K562 (cell line): ENCODE results near the gene MEPE. TPM values are rescaled to one million over a fixed set of nuclear protein-coding genes. Genes with fewer than 3 reads are reported as not detected.

Experiments used
- ATAC-seq: fragments of 200-7000 bp; cut with Tn5 transposase; 3 replicates; pipeline ENCODE4 v1.9.1; 2020; ENCODE audit warnings: moderate library complexity
- BruUV-seq: library from RNA; stranded (reverse); fragments of 400-500 nt; replicated peaks from 2 replicates; lab custom pipeline; 2021; lab: Mats Ljungman, UMichigan
- CTCF ChIA-PET: fragments of 300-600 bp; formaldehyde crosslinking; extraction: SDS; loops from one replicate; lab custom pipeline; 2021; ENCODE audit warnings: low intra/inter-chr PET ratio; lab: Yijun Ruan, JAX
- POLR2A ChIA-PET: fragments of 300-600, 350-650 bp; sonication (Branson Sonifier 250); formaldehyde crosslinking; extraction: SDS; loops from one replicate; lab custom pipeline; 2021; ENCODE audit warnings: antibody characterized with exemption, inconsistent platforms; lab: Yijun Ruan, JAX
- DNase-seq, 4 experiments: peaks; one replicate each; pipeline versions ENCODE4 v3.0.0 to v3.0.0-alpha.2; 2011 to 2018; ENCODE audit warnings: low spot score in 3 of 4, mixed read lengths in 3 of 4; ENCODE audit errors: extremely low read depth in 1 of 4
- FAIRE-seq: peaks from 2 replicates; lab custom pipeline; 2011; peaks lifted over from hg19 to GRCh38; lab: Jason Lieb, UNC
- H2AFZ ChIP-seq: 2 replicates; pipeline ENCODE4 v1.6.0; 2011; ENCODE audit warnings: low read depth, low read length, control low read depth, inconsistent platforms
- H3K27ac ChIP-seq: fragments of 200-600 bp; 3 replicates; pipeline ENCODE4 v1.8.0; 2011; ENCODE audit warnings: low read depth, mild to moderate bottlenecking, control low read depth, inconsistent platforms, low read length, moderate library complexity, mixed read lengths; ENCODE audit errors: extremely low read depth
- H3K27me3 ChIP-seq, 2 experiments: fragments of 300-600 bp in 1 of 2; 2 replicates in 1 of 2; 3 replicates in 1 of 2; pipeline versions ENCODE4 v1.6.0 to v1.8.0; 2011; ENCODE audit warnings: inconsistent platforms in 2 of 2, low read length in 2 of 2, mild to moderate bottlenecking in 1 of 2, mixed read lengths in 1 of 2, moderate library complexity in 1 of 2; ENCODE audit not compliant: control insufficient read depth in 2 of 2, insufficient read depth in 2 of 2
- H3K36me3 ChIP-seq: fragments of 300-600 bp; 3 replicates; pipeline ENCODE4 v1.8.0; 2011; ENCODE audit warnings: mild to moderate bottlenecking, low read length, inconsistent platforms; ENCODE audit not compliant: control insufficient read depth, insufficient read depth
- H3K4me1 ChIP-seq, 2 experiments: fragments of 200-600 bp in 1 of 2; replicated peaks in 1 of 2; 2 replicates in 1 of 2; 3 replicates in 1 of 2; pipeline versions ENCODE4 v1.5.1 to v1.8.0; 2011; ENCODE audit warnings: inconsistent platforms in 2 of 2, low read length in 2 of 2, mild to moderate bottlenecking in 1 of 2, mixed read lengths in 1 of 2, moderate library complexity in 1 of 2; ENCODE audit not compliant: control insufficient read depth in 2 of 2, insufficient read depth in 2 of 2
- H3K4me2 ChIP-seq: 2 replicates; pipeline ENCODE4 v1.6.1; 2011; ENCODE audit warnings: low read length, control low read depth, inconsistent platforms, mixed read lengths; ENCODE audit not compliant: insufficient read depth
- H3K4me3 ChIP-seq: fragments of 200-600 bp; sonication (generic), shearing (Covaris generic); 2 replicates; pipeline ENCODE4 v1.5.1; 2016; ENCODE audit warnings: control low read depth, inconsistent platforms
- H3K79me2 ChIP-seq: fragments of 200-600 bp; 3 replicates; pipeline ENCODE4 v1.8.0; 2011; ENCODE audit warnings: low read length, inconsistent platforms; ENCODE audit not compliant: control insufficient read depth, insufficient read depth
- H3K9ac ChIP-seq, 2 experiments: 2 replicates each; pipeline versions ENCODE4 v1.6.0 to v1.6.1; 2011; ENCODE audit warnings: low read depth in 2 of 2, low read length in 2 of 2, control low read depth in 1 of 2, inconsistent platforms in 1 of 2, mild to moderate bottlenecking in 1 of 2, mixed read lengths in 1 of 2; ENCODE audit not compliant: insufficient read depth in 1 of 2
- H3K9me1 ChIP-seq: one replicate; pipeline ENCODE4 v1.6.0; 2011; ENCODE audit warnings: inconsistent platforms, mild to moderate bottlenecking, low read length, moderate library complexity; ENCODE audit not compliant: control insufficient read depth, insufficient read depth
- H3K9me3 ChIP-seq: replicated peaks from 2 replicates; pipeline ENCODE4 v1.5.1; 2011; ENCODE audit warnings: low read depth, low read length, inconsistent platforms; ENCODE audit not compliant: control insufficient read depth, insufficient read depth
- H4K20me1 ChIP-seq: replicated peaks from 2 replicates; pipeline ENCODE4 v1.6.1; 2011; ENCODE audit warnings: low read length, inconsistent platforms, mixed read lengths; ENCODE audit not compliant: control insufficient read depth, insufficient read depth
- DDX20 ChIP-seq: fragments of 450-650 bp; IDR thresholded peaks from 2 replicates; pipeline ENCODE4 v1.6.1; 2016; ENCODE audit warnings: missing genetic modification characterization, low read depth, mild to moderate bottlenecking, missing compliant biosample characterization, moderate library complexity
- KLF10 ChIP-seq: fragments of 250-450 bp; sonication (Bioruptor Pico); IDR thresholded peaks from 2 replicates; pipeline ENCODE4 v1.6.1; 2021; ENCODE audit warnings: matching md5 sums
- NEUROD1 ChIP-seq: fragments of 150-350 bp; IDR thresholded peaks from 2 replicates; pipeline ENCODE4 v1.6.1; 2014; ENCODE audit warnings: borderline replicate concordance, low read length, low read depth; ENCODE audit not compliant: partially characterized antibody
- NUFIP1 ChIP-seq: fragments of 450-650 bp; IDR thresholded peaks from 2 replicates; pipeline ENCODE4 v1.6.1; 2018; ENCODE audit not compliant: partially characterized antibody
- PRMT5 ChIP-seq: sonication (generic); formaldehyde crosslinking; IDR thresholded peaks from 2 replicates; pipeline ENCODE4 v1.5.0; 2020; ENCODE audit warnings: missing genetic modification reagents
- SFPQ ChIP-seq: fragments of 200-400 bp; formaldehyde crosslinking; IDR thresholded peaks from 2 replicates; pipeline ENCODE4 v1.6.1; 2017; ENCODE audit warnings: mild to moderate bottlenecking, low read depth, low read length, moderate library complexity
- SREBF2 ChIP-seq: sonication (generic); formaldehyde crosslinking; IDR thresholded peaks from 2 replicates; pipeline ENCODE4 v1.4.0; 2020; ENCODE audit warnings: mild to moderate bottlenecking, missing genetic modification reagents
- TEAD2 ChIP-seq: fragments of 450-650 bp; IDR thresholded peaks from 2 replicates; pipeline ENCODE4 v1.6.1; 2016; ENCODE audit warnings: missing genetic modification characterization, control low read depth, missing compliant biosample characterization
- ZNF217 ChIP-seq: sonication (generic); formaldehyde crosslinking; IDR thresholded peaks from 2 replicates; pipeline ENCODE4 v1.8.0; 2022; ENCODE audit warnings: mild to moderate bottlenecking, missing genetic modification reagents
- ZNF253 ChIP-seq: fragments of 250-450 bp; sonication (Bioruptor Pico); conservative IDR thresholded peaks from 2 replicates; pipeline ENCODE4 v1.6.1; 2021; ENCODE audit warnings: mild to moderate bottlenecking
- ZNF316 ChIP-seq: fragments of 450-650 bp; IDR thresholded peaks from 2 replicates; pipeline ENCODE4 v1.6.1; 2016
- ZNF444 ChIP-seq: fragments of 250-450 bp; sonication (Bioruptor Pico); IDR thresholded peaks from 2 replicates; pipeline ENCODE4 v1.4.0; 2020; ENCODE audit warnings: mild to moderate bottlenecking, moderate library complexity
- WGBS: fragments of 100-300 bp; shearing (Covaris generic); methylation state at CpG from one replicate; pipeline ENCODE4 v1.1.6; 2016; ENCODE audit warnings: low coverage, mixed read lengths; ENCODE audit not compliant: insufficient coverage; ENCODE audit errors: missing lambda C conversion rate; 5-methylcytosine and 5-hydroxymethylcytosine counted together
- in situ Hi-C: fragments of 300-500 bp; cut with MboI; formaldehyde crosslinking; loops from 4 replicates; pipeline ENCODE4 v1.15.0; 2018; ENCODE audit warnings: inconsistent platforms, mixed read lengths
- intact Hi-C: fragments of 100-400 bp; cut with micrococcal nuclease; formaldehyde crosslinking; loops from 2 replicates; pipeline ENCODE4 v1.14.2; 2022
- polyA plus RNA-seq, 8 experiments: library from polyadenylated mRNA; depleted of rRNA in 4 of 8; stranded (reverse) in 5 of 8; unstranded in 3 of 8; fragments of >200 nt; fragmentation: Nextera tagmentation in 2 of 8; fragmentation: Illumina TruSeq in 1 of 8; extraction: Ambion mirVana in 2 of 8; extraction: Trizol in 1 of 8; gene quantifications; 2 replicates each; pipeline versions ENCODE4 v1.2.1 to v1.2.3, GENCODE V29; 2011 to 2014; ENCODE audit warnings: inconsistent platforms in 1 of 8, missing spikeins in 1 of 8
- total RNA-seq, 7 experiments: library from RNA; depleted of rRNA in 6 of 7; stranded (reverse); fragments of >200 nt in 6 of 7; fragmentation: Illumina TruSeq in 2 of 7; extraction: Trizol in 2 of 7; gene quantifications; 2 replicates each; pipeline versions ENCODE4 v1.2.1 to v1.2.3, GENCODE V29; 2011 to 2021; ENCODE audit warnings: low replicate concordance in 1 of 7
- TF ChIP-seq, protein P1 (sequence below): fragments of 150-350 bp; conservative IDR thresholded peaks from 2 replicates; pipeline ENCODE4 v1.6.1; 2014; ENCODE audit warnings: low read length

MEPE gene
- total and polyA plus RNA-seq, 9 of the 15 experiments (the other 6 are each of a cell fraction or from before 2014, with no cell fraction given) = not detected

GRCh38 chr4:87835743-87836142, 3.0 kb downstream of the MEPE start:
- H4K20me1 ChIP-seq = no peaks in the 10 kb centered on the region; the same call in 1 of the 2 replicates
- ChIA-PET POLR2A (interaction anchor here (1.0 kb wide), 1 partner anchor 14 kb away, joined by 3 read pairs; no protein-coding TSS in a partner anchor), CTCF (no interaction called here)
- 0% methylated on average over 2 of the region's 2 CpGs for WGBS
- BruUV-seq = no TSS peak
- no peaks in the 10 kb centered on the region for H3K9me3 ChIP-seq
- no peak overlapping the region for H3K4me3 ChIP-seq
- DNase-seq = no peak
- H3K36me3 ChIP-seq = no peaks in the 10 kb centered on the region
- intact Hi-C loops (loop anchor here (5.0 kb wide), 1 partner anchor 293 kb away; no protein-coding TSS in a partner anchor), in situ Hi-C loops (no loop called here)
- no peak overlapping the region for H3K27ac ChIP-seq
- no peak overlapping the region for H3K4me2 ChIP-seq
- H3K9me1 ChIP-seq = no peaks in the 10 kb centered on the region
- H3K4me1 ChIP-seq = no peaks in the 10 kb centered on the region
- H3K9ac ChIP-seq = no peak overlapping the region
- no peaks in the 10 kb centered on the region for H3K79me2 ChIP-seq
- TF ChIP-seq KLF10 (CRISPR knock-in tag) = no peak
- no peak for TF ChIP-seq NEUROD1
- no peak for TF ChIP-seq SREBF2 (CRISPR knock-in tag)
- no peak for TF ChIP-seq PRMT5 (CRISPR knock-in tag)
- TF ChIP-seq DDX20 = no peak
- no peak for TF ChIP-seq SFPQ
- no peak for TF ChIP-seq ZNF444 (CRISPR knock-in tag)
- no peak for TF ChIP-seq ZNF253
- TF ChIP-seq ZNF316 = no peak
- TF ChIP-seq, protein P1, sequence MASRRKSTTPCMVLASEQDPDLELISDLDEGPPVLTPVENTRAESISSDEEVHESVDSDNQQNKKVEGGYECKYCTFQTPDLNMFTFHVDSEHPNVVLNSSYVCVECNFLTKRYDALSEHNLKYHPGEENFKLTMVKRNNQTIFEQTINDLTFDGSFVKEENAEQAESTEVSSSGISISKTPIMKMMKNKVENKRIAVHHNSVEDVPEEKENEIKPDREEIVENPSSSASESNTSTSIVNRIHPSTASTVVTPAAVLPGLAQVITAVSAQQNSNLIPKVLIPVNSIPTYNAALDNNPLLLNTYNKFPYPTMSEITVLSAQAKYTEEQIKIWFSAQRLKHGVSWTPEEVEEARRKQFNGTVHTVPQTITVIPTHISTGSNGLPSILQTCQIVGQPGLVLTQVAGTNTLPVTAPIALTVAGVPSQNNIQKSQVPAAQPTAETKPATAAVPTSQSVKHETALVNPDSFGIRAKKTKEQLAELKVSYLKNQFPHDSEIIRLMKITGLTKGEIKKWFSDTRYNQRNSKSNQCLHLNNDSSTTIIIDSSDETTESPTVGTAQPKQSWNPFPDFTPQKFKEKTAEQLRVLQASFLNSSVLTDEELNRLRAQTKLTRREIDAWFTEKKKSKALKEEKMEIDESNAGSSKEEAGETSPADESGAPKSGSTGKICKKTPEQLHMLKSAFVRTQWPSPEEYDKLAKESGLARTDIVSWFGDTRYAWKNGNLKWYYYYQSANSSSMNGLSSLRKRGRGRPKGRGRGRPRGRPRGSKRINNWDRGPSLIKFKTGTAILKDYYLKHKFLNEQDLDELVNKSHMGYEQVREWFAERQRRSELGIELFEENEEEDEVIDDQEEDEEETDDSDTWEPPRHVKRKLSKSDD = no peak
- TF ChIP-seq TEAD2 (tag) = no peak
- no peak for TF ChIP-seq ZNF217 (CRISPR knock-in tag)
- TF ChIP-seq NUFIP1 = no peak
- FAIRE-seq = no peak
- no peaks in the 10 kb centered on the region for H3K27me3 ChIP-seq
- no peak for ATAC-seq
- no peak overlapping the region for H2AFZ ChIP-seq
